GM21786 (cell line): ENCODE data around the gene NAA60.
"Not testable (repeated sequence)": the region's sequence is repeated elsewhere in the genome, so short reads cannot be mapped to it uniquely, and the experiment has no call there.

Experiments
- ATAC-seq: cut with Tn5 transposase; IDR thresholded peaks from one replicate; pipeline ENCODE4 v1.9.1; 2021; ENCODE audit not compliant: unreplicated experiment

Gene NAA60

DNA sequence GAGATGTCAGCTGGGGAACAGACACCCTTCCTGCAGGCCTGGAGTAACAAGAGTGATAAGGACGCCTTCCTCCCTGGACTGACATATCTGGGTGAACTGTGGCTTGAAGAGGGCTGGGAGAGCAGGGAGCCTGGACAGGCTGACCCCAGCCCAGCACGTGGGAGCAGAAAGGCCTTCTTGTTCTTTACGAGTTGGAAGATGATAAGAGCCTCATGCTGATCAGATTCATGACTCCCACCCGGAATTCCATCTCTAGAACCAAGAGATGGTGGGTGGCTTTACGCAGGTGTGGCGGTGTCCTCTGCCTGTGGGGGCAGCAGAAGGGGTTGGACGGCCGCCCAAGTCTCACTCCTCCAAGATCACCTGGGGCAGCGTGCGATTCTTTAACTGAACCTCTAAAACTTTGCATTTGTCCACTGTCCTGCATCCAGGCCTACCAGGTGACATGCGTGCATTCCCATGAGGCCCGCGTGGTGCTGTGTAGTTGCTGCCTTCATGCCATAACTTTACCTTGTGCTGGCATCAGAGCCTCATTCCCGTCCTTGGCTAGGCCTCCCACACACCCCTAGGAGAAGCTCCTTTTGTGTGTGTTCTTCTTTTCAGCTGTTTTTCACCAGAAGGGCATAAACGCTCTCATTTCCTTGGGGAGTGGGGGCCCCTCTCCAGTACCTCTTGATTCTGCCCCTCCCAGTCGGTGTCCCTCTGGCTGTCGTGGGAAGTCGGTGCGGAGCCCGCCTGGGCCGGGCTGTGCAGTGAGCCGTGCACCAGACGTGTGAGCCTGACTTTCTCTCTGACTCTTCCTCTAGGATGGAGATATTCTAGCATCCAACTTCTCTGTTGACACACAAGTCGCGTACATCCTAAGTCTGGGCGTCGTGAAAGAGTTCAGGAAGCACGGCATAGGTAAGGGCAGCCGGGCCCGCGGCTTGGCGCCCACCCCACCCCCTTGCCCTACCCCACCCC lies 38.5 kb downstream of the NAA60 start:
- ATAC-seq, result no peak

DNA sequence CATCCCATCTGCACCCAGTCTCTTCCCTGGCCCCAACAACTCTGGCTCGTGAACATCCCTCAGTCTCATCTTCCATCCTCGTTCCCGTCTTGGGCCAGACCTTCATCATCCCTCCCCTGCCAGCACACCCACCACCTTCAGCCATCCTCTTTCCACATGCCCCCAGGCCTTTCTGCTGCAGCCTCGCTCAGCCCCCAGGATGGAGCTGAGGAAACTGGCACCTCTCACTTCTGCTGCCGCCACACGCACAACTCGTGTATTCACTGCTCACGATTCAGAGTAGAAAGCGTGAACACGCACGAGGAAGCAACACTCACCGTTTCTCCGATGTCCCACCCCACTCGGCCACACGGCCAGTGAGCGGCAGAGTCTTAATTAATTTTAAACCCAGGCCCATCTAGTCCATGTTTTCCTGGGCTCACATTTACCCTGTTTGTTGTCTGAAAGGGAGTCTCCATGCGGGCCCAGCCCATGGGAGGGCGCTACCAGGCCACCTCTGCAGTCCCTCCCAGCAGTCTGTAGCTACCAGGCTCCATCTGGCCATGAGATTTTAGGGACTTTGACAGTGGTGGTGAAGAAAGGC lies 39.3 kb downstream of the NAA60 start:
- no peak for ATAC-seq

DNA sequence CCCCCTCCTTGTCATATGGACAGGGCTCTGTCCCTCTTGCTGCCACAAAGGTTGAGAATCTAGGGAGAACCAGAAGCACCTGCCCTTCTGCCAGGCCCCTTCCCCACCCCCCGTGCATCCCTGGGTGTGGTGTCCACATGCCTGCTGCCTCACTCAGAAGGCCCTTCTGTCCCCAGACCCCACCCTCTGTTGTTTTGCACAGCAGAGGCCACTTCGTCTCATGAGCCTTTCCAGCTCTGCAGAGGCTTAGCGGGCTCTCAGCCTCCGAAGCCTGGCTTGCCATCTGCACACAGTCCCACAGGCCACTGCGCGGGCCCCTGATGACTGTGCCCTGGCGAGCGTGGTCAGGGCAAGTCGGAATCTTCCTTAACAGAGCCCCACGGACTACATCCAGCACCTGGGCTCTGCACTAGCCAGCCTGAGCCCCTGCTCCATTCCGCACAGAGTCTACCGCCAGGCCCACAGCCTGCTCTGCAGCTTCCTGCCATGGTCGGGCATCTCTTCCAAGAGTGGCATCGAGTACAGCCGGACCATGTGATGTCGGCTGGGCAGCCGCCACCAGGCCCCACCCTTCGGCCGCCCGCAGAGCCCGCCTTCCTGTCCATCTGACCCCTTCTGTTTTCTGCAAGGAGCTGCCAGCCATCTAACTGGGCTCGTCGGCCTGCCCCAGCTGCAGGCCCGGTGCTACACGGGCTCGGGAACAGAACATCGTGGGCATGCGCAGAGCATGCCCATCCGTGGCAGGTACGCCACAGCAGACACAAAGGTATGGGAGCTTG lies 41.0 kb downstream of the NAA60 start:
- no peak for ATAC-seq

DNA sequence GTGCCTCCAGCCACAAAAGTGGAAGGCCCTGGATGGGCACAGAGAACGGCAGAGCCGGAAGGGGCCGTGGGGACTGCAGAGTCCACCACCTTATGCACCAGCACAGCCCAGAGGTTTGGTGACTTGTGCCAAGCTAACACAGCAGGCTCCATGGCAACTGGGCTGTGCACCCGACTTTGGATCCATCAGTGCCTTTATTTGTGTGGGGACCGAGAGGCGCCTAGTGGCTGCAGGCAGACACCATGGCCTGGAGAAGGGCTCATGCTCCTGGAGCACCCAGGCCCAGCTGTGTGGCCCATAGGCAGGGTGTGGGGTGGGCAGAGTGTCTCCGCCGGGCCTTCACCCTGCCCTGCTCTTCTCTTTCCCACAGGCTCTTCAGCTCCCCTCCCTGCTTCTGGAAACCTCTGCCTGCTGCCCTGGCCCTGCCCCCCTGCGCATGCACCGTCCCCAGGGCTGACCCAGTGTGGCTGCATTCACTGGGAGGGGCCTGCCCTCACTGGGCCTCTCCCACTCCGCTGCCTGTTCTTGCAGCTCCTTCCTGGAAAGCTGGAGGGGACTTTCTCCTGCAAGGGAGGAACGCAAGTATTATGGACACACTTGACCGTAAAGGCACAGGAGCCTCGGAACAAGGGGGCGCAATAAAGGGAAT lies 41.7 kb downstream of the NAA60 start:
- no peak for ATAC-seq

DNA sequence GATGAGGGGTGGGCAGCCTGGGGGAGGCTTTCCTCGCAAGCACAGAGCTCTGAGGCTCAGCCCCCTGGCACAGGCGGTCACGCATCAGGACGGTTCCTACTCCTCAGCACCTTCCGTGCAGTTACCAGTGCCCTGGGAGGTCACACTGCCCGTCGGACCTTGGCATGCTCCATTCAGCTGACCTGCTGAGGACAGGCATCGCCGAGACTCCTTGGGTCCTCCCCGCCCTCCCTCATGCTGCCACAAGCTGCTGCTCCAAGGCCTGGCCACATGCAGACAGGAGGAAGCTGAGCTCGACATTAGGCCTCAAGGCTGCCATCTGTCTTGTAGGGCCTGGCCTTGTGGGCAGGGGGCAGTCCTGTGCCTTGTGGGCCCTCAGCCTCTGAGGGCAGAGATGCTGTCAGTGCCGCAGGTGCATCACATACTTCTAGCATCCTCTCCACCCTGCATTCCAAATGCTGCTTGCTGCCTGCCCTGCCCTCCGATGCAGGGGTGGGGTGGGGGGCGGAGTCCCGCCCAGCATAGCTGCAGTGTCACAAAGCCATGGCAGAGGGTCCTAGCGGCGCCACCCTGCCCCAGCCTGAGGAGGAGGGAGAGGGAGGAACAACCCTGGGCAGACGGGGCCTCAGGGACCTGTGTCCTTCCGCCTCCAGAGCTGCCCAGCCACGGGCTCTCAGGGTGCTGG lies 42.5 kb downstream of the NAA60 start:
- no peak for ATAC-seq

DNA sequence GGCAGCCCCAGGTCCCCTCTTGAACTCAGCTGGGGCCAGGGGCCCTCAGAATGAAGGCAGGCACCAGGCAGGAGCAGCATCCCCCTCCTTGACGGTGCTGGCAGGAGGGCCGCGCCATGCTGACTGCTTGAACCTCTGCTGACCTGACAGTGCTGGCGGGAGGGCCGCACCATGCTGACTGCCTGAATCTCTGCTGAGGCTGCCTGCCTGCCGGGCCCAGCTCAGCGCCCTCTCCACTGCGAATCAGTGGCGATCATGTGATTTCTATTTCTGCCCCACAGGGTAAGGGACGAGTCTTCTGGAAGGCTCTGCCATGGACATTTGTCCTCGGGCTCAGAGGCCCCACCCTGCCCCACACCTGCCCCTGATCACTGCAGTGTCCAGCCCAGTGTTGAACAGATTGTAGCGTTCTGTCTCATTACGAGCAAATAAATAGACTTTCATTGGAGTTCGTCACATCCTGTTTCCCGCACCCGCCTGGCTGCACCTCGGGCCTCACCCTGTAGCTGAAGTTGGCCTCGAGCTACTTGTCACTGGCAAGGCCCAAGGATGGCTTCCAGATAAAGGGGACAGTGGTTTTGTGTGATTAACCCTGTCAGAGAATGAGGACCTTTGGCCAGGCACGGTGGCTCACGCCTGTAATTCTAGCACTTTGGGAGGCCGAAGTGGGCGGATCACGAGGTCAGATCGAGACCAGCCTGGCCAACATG lies 43.2 kb downstream of the NAA60 start:
- ATAC-seq, result no peak

DNA sequence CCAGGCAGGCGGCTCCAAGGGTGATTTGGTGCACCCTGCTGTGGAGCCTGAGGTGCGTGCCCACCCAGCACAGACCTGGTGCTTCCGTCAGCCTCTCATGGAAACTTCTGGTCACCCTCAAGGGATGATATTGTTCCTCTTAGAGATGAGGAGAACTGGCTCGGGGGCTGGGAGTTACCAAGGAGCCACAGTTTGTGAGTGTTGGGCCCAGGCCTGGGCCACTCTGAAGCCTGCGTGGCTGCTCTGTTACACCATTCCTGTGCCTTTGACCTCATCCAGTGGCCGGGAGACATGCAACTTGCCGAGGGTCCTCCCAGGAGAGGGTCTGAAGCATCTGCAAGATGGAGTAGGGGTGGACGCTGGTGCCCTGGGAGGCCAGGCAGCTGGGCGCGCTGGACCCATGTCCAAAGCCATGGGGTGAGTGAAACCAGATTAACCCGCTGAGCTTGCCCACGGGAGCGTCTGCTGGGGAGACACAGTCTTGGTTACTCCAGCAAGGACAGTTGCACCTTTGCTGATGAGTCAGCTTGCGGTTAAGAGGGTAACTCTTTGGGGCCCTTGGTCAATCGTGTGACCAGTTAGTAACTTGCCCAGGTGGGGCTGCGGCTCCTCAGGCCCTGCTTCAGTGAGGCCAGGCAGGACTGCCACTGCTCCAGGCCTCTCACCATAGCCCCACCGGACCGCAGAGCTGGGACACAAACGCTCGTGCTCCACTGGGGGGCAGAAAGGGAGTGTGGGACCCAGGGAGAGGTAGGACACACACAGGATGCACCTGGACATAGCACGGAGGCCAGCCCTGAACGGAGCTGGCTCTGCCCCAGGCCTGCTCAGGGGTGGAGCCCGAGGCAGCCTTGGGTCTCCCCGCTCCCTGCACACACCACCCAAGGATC lies 44.3 kb downstream of the NAA60 start:
- no peak for ATAC-seq

DNA sequence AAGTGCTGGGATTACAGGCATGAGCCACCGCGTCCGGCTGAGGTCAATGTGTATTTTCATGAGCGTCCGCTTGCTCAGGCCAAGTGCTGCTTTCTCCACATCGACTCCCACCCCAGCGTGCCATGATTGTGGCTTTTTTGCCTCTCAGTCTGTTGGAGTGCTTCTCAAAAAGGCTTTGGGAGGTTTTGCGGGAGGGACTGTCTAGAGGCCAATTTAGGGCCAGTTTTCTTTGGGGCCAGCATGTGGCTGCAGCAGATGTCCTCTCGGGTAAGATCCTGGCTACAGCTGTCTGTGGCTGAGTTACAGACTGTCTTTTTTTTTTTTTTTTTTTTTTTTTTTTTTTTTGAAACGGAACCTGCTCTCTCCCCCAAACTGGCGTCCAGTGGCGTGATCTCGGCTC lies 45.3 kb downstream of the NAA60 start:
- ATAC-seq, result no peak

DNA sequence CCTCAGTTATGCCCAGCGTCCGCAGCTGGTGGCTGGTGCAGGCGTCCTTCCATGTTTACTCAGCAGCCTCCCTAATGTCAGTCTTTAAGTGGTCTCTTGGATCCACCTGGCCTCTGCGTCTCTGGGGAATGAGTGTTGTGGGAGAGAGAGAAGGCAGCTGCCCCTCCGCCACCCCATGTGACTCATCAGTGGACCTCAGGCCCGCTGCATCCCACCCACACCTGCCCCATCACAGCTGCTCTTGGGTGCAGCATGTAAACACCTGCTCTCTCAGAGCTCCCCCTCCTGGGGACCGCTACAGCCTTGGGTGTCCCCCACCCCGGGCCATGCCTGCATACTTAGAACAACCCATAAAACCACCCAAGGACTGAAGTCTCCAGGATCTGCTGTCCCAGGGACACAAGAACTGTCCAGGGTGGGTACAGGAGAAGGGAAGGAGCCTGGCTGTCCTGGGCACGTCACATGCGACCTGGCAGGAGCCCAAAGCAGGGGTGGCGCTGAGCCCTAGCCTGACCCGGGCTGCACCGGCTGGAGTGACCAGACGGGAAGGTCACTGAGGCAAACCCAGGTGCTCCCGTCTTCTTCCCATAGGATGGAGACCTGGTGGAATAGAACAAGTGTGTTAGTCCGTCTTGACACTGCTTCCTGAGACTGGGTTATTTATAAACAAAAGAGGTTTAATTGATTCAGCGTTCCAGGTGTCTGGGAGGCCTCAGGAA lies 47.6 kb downstream of the NAA60 start:
- ATAC-seq, result no peak

DNA sequence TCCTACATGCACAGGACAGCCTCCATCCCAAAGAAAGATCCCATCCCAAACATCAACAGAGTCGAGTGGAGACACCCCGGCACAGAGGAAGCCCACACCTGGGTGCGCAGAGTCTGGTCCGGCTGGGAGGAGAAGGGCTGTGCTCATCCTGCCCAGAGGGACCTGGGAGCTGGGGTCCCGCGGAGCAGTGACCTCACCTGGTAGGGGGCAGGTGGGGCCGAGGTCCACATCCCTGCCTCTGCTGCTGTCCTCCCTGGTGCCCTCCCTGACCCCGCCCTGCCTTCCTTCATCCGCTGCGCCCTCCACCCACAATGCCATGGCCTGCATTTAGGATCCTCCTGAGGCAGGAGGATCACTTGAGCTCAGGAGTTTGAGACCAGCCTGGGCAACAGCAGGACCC lies 48.9 kb downstream of the NAA60 start:
- no peak for ATAC-seq

DNA sequence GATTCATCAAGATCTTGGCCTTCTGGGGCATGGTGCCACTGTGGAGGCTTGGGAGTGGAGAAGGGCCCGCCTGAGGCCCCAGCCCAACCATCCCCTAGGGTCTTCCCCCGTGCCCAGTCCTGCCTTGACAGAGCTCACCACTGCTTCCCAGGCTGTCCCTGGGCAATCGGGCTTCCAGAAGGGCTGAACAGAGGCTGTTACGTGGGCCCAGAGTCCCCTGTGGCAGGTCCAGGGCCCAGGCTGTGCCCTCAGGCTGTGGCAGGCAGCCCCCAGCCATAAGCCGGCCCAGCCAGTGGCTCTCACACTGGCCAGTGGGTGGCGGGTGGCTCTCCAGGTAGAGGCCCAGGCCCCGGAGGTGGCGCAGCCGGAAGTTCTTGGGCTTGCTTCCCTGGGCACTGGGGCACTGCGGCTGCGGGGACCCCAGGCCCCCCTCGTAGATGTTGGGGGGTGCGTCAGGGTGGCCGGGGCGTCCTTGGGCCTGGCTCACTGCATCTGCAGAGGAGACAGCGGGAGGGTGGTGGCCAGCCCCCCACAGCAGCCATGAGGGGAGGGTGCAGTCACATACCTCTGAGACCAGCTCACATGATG lies 51.0 kb downstream of the NAA60 start:
- ATAC-seq, result no peak

DNA sequence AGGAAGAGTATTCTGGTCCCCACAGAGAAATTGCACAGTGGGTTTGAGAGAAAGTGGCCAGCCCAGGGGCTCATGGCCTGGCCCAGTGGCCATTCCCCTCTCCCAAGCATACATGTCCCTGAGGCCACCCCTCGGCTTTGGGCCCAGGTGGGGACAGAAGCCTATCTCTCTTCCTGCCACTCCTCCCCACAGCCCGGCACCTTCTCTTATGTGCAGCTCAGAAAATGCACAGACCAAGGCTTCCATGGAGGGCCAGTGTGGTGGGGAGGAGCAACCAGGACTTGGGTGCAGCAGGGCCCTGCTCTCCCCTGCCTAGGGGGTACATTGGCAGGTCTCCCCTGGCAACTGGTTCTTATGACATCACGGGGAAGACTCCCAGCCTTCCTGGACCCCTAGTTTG lies 51.7 kb downstream of the NAA60 start, which contains the start of gene C16orf90:
Gene C16orf90, minus strand, starts transcription at position 314 of the 400 bp plus-strand sequence. Its CDS starts 68 bp downstream, at position 246.
- ATAC-seq, result no peak

DNA sequence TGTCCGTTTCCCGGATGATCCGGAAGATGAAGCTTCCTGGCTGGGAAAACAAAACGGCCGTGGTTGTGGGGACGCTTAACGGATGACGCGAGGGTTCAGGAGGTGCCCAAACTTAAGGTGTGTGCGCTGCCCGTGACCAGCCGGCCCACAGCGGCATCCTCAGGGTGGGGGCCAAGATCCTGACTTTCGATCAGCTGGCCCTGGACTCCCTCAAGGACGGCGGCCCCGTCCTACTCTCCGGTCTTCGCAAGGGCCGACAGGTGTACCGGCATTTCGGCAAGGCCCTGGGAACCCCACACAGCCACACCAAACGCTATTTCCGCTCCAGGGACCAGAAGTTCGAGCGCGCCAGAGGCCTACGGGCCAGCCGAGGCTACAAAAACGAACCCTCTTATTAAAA lies 52.9 kb downstream of the NAA60 start:
- no peak for ATAC-seq

DNA sequence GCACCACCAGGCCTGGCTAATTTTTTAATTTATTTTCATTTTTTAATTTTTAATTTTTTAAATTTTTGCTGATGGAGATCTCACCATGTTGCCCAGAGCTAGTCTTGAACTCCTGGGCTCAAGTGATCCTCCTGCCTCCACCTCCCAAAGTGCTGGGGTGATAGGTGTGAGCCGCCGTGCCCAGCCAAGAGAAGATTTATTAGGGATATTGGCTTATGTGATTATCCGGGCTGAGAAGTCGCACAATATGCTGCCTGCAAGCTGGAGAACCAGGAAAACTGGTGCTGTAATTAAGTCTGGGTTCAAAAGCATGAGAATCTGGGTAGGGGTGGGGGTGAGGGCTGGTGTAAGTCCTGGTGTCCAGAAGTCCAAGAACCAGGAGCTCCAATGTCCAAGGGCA lies 54.3 kb downstream of the NAA60 start:
- ATAC-seq, result no peak

DNA sequence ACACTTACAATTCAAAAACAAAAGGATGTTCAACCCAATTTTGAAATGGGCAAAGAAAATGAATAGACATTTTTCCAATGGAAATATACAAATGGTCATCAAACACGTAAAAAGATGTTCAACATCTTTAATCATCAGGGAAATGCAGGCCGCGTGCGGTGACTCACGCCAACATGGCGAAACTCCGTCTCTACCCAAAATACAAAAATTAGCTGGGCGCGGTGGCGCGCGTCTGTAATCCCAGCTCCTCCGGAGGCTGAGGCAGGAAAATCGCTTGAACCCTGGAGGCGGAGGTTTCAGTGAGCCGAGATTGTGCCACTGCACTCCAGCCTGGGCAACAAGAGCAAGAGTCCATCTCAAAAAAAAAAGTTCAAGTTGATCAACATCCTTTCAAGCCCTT lies 55.5 kb downstream of the NAA60 start:
- ATAC-seq, result no peak

DNA sequence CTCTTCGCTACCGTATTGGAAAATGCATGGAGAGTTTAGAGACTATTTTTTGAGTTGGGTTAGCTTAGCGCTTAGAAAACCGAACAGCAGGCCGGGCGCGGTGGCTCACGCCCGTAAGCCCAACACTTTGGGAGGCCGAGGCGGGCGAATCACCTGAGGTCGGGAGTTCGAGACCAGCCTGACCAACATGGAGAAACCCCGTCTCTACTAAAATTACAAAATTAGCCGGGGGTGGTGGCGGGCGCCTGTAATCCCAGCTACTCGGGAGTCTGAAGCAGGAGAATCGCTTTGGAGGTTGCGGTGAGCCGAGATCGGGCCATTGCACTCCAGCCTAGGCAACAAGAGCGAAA lies 57.9 kb downstream of the NAA60 start:
- ATAC-seq, result not testable (repeated sequence)

DNA sequence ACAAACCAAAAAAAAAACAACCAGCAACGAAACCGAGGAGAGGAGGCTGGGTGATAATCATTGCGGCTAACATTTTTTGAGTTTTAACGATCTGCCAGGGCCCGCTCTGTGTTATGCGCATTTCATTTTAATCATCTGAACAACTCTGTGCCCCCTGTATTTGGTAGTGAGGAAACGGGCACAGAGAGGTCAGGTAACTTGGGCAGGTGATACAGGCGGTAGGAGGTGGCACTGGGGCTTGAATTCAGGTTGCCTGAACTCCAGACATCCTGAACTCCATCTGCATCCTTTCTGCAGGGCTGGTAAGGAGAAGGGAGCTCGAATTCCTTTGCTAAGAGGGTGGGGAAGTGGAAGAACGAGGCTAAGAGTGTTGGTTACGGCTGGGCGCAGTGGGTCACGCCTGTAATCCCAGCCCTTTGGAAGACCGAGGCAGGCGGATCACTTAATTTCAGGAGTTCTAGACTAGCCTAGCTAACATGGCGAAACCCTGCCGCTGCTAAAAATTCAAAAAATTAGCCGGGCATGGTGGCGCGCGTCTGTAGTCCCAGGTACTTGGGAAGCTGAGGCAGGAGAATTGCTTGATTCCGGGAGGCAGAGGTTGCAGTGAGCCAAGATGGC lies 58.4 kb downstream of the NAA60 start:
- no peak for ATAC-seq

DNA sequence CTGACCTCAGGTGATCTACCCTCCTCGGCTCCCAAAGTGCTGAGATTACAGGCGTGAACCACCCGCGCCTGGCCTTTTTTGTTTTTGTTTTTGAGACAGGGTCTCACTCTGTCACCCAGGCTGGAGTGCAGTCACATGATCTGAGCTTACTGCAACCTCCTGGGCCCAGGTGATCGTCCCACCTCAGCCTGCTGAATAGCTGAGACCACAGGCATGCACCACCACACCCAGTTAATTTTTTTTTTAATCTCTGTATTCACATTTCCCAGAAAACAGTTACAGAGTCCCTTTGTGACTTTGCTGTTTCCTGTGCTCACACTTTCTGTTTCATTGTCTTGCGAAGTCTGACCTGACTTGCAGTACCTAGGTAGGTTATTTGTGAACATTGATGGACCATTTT lies 60.0 kb downstream of the NAA60 start:
- no peak for ATAC-seq
